ENCODE results near the gene KCNMA1.

DNA sequence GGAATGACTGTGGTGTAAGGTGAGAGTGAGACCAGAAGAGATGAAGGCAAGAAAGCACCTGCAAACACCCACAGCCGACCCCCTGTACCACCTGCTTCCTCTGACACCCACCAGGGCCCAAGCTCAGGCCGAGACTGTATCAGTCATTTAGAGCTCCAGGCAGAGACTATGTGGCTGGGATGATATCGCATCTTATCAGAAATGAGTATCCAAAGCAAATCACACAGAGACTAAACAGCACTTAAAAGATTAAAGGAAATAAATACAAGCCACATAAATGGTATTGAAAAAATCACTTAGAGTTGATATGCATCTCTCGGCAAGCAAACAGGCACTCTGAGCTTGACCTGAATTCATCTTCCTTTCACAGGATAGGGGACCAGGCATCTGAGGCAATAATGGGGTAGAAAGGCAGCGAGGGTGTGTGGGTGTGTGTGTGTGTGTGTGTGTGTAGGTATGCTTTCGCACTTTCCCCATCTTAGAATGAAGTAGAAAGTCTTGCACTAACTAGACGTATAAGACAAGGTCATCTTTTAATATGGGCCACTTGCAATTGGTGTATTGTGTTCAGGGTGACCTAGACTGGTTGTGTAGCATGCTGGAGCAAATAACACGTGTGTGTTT is 665.9 kb downstream of the KCNMA1 start:
- no peak for TF ChIP-seq CTCF (IDR thresholded peaks at IDR 0.05 in 8 of 11, conservative IDR thresholded peaks at IDR 0.05 in 3 of 11)
- TF ChIP-seq POLR2AphosphoS5 (IDR thresholded peaks at IDR 0.05) = no peak
- no peak for TF ChIP-seq POLR2A (IDR thresholded peaks at IDR 0.05)
